ENCODE results near the gene SCUBE2. TPM values are rescaled to one million over a fixed set of nuclear protein-coding genes. Genes with fewer than 3 reads are reported as not detected.

Gene SCUBE2
- total RNA-seq, result 3.6 and 4.4 TPM in 2 replicates

DNA sequence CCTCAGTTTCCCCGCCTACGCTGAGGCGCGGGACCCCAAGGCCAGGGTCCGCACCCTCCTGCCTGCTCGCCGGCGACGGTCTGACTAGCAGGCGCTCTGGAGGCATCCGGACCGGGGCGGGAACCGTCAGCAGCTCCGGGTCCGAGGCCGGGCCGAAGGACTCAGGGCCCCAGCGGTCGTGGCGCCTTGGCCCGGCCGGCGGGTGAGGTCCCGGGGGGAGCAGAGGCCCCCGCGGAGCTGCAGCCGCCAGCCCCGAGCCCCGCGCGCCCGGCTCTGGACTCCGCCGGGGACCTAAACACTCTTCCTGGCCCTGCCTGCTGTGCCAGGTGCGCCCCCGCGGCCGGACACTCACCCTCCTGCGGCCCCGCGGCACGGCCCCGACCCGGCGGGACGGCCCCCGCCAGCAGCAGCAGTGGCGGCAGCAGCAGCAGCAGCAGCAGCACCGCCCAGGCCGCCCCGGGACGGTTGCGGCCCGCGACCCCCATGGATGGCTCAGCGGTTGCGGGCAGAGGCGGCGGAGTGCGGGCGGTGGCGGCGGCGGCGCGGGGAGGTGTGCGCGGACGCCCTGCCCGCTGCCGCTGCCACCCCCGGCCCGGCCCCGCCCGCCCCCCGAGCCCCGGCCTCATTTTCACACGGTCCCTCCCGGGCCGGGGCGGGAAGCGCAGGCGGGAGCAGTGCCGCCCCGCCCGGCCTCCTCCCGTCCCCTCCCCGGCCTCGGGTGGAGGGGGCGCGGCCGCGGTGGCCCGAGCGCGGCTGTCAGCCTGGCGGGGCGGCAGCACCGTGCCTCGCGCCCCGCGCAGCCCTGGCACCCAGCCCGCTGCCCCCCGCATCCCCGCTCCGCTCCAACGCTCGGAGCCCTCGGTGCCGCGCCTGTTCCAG is at the start of gene SCUBE2:
Gene SCUBE2 (minus strand): TSS at position 556 of the 879 bp plus-strand sequence. CDS start 71 bp downstream, at position 485.

DNA sequence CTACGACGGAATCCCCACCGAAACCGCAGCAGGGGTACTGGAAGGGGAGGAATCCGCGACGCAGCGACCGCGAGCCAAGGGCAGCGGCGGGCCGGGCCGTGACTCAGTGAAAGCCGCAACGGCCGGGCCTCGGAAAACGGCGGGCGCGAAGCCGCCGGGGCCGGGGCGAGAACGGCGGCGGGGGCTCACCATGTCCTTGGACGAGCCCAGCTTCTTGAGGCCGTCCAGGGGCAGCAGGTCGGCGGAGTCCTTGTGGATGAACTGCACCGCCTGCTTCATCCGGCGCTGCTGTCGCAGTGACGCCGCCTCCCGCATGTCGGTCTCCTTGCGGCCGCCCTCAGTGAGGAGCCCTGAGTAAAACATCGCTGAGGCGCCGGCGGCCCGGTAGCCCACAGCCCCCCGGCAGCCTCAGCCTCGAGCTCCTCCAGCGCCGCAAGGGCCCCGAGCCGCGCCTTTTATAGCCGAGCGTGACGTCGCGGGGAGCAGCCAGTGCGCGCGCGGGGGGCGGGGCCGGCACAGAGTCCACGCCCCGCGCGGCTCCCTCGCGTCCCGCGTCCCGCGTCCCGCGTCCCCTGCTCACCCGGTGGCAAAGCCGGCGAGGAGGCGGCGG is 87.7 kb downstream of the SCUBE2 start, which contains the start of gene NRIP3:
Gene NRIP3 (minus strand): TSS at position 429 of the 610 bp plus-strand sequence. CDS start 66 bp downstream, at position 363.

Small RNA genes within 50 kb of the gene (small RNA-seq; reads per million reads assigned to genes)
- gene MIR5691, result not detected

Other genes with a start within 250 kb of the SCUBE2 start
- 50.8 and 79.3 TPM in 2 replicates for gene AKIP1, start 180.4 kb downstream of the SCUBE2 start, total RNA-seq
- gene C11orf16, start 158.7 kb downstream of the SCUBE2 start, total RNA-seq, result not detected in 2 replicates
- not detected in 2 replicates for gene ASCL3, start 148.6 kb downstream of the SCUBE2 start, total RNA-seq
- 36.3 and 42.5 TPM in 2 replicates for gene TMEM9B, start 127.2 kb downstream of the SCUBE2 start, total RNA-seq
- gene NRIP3, start 87.6 kb downstream of the SCUBE2 start, total RNA-seq, result 14.7 and 15.3 TPM in 2 replicates
- gene DENND5A, start 173.8 kb upstream of the SCUBE2 start, total RNA-seq, result 185 and 231 TPM in 2 replicates
- gene TMEM41B, start 223.0 kb upstream of the SCUBE2 start, total RNA-seq, result 50.5 and 55.8 TPM in 2 replicates